Vein endothelial cell (primary cell): ENCODE results near the gene UGT2B7. TPM values are rescaled to one million over a fixed set of nuclear protein-coding genes. Genes with fewer than 3 reads are reported as not detected.

Experiments
- total RNA-seq: library from RNA; depleted of rRNA; stranded (reverse); fragments of >200 nt; gene quantifications from 2 replicates; pipeline ENCODE4 v1.2.3, GENCODE V29; 2012

UGT2B7 gene
- total RNA-seq = not detected in 2 replicates

GRCh38 chr4:69096111-69096656 is at the start of gene UGT2B7:
Gene UGT2B7, plus strand, starts transcription at chr4:69096474. Its CDS starts 47 bp downstream, at chr4:69096521.

Other genes starting within 250 kb of the UGT2B7 start
- not detected in 2 replicates for gene UGT2A3, start 144.7 kb upstream of the UGT2B7 start, total RNA-seq
- gene UGT2B11, start 118.3 kb downstream of the UGT2B7 start, total RNA-seq = not detected in 2 replicates
- gene UGT2B28, start 184.0 kb downstream of the UGT2B7 start, total RNA-seq = not detected in 2 replicates